HEK293 (cell line): ENCODE data around the gene SLC38A1.

Experiments
- CTCF ChIA-PET: fragments of 350-600 bp; formaldehyde crosslinking; extraction: SDS; loops from one replicate; lab custom pipeline; 2021; ENCODE audit warnings: antibody characterized with exemption; lab: Yijun Ruan, JAX
- POLR2A ChIA-PET: fragments of 300-600 bp; formaldehyde crosslinking; extraction: SDS; loops from one replicate; lab custom pipeline; 2020; ENCODE audit warnings: antibody characterized with exemption, inconsistent platforms; lab: Yijun Ruan, JAX
- H3K27ac ChIP-seq: fragments of 200-500 bp; sonication (Bioruptor generic); 2 replicates; pipeline ENCODE4 v1.5.1; 2014; ENCODE audit warnings: low read depth, low read length, control low read depth, inconsistent platforms; ENCODE audit errors: extremely low read depth
- H3K36me3 ChIP-seq, 2 experiments: fragments of 200-500 bp in 1 of 2; sonication (Bioruptor generic) in 1 of 2; 1 replicate in 1 of 2; 2 replicates in 1 of 2; pipeline ENCODE4 v1.5.1; 2014 to 2017; ENCODE audit warnings: inconsistent platforms in 2 of 2, low read length in 2 of 2; ENCODE audit not compliant: control insufficient read depth in 2 of 2, insufficient read depth in 1 of 2
- H3K4me1 ChIP-seq: fragments of 200-500 bp; sonication (Bioruptor generic); 2 replicates; pipeline ENCODE4 v1.5.1; 2014; ENCODE audit warnings: mild to moderate bottlenecking, low read length, inconsistent platforms; ENCODE audit not compliant: control insufficient read depth, insufficient read depth
- H3K4me3 ChIP-seq: 2 replicates; pipeline ENCODE4 v1.5.1; 2011; ENCODE audit warnings: low read depth, mild to moderate bottlenecking, control low read depth, low read length, moderate library complexity
- H3K9me3 ChIP-seq: fragments of 200-500 bp; sonication (Bioruptor generic); 2 replicates; pipeline ENCODE4 v1.5.1; 2014; ENCODE audit warnings: low read depth, low read length, inconsistent platforms; ENCODE audit not compliant: control insufficient read depth, insufficient read depth
- SP7 ChIP-seq: fragments of 450-650 bp; formaldehyde crosslinking; IDR thresholded peaks from 2 replicates; pipeline ENCODE4 v1.5.1; 2016; ENCODE audit warnings: missing biosample characterization, missing genetic modification characterization
- YY1 ChIP-seq: fragments of 450-650 bp; formaldehyde crosslinking; IDR thresholded peaks from 2 replicates; pipeline ENCODE4 v1.5.1; 2018; ENCODE audit warnings: missing biosample characterization, missing genetic modification characterization
- ZBTB44 ChIP-seq: fragments of 450-650 bp; IDR thresholded peaks from 2 replicates; pipeline ENCODE4 v1.5.1; 2018; ENCODE audit warnings: missing biosample characterization, mild to moderate bottlenecking, missing genetic modification characterization
- ZFHX2 ChIP-seq: fragments of 450-650 bp; formaldehyde crosslinking; conservative IDR thresholded peaks from 2 replicates; pipeline ENCODE4 v1.5.1; 2016; ENCODE audit warnings: missing biosample characterization, missing genetic modification characterization
- ZFP3 ChIP-seq: fragments of 450-650 bp; formaldehyde crosslinking; IDR thresholded peaks from 2 replicates; pipeline ENCODE4 v1.5.1; 2016; ENCODE audit warnings: low read depth, missing biosample characterization, missing genetic modification characterization
- ZFP69B ChIP-seq: fragments of 450-650 bp; formaldehyde crosslinking; IDR thresholded peaks from 2 replicates; pipeline ENCODE4 v1.5.1; 2016; ENCODE audit warnings: missing biosample characterization, missing genetic modification characterization
- ZNF10 ChIP-seq: fragments of 450-650 bp; formaldehyde crosslinking; IDR thresholded peaks from 2 replicates; pipeline ENCODE4 v1.5.1; 2017; ENCODE audit warnings: missing biosample characterization, missing genetic modification characterization
- ZNF121 ChIP-seq: fragments of 450-650 bp; formaldehyde crosslinking; IDR thresholded peaks from 2 replicates; pipeline ENCODE4 v1.5.1; 2016; ENCODE audit warnings: missing biosample characterization, missing genetic modification characterization
- ZNF366 ChIP-seq: fragments of 450-650 bp; formaldehyde crosslinking; conservative IDR thresholded peaks from 2 replicates; pipeline ENCODE4 v1.5.1; 2016; ENCODE audit warnings: missing biosample characterization, missing genetic modification characterization
- ZNF658 ChIP-seq: fragments of 450-650 bp; formaldehyde crosslinking; IDR thresholded peaks from 2 replicates; pipeline ENCODE4; 2016; ENCODE audit warnings: missing biosample characterization, missing genetic modification characterization
- ZNF76 ChIP-seq: fragments of 450-650 bp; formaldehyde crosslinking; IDR thresholded peaks from 2 replicates; pipeline ENCODE4; 2016; ENCODE audit warnings: low read depth, missing biosample characterization, missing genetic modification characterization, borderline replicate concordance
- ZSCAN4 ChIP-seq: fragments of 450-650 bp; formaldehyde crosslinking; IDR thresholded peaks from 2 replicates; pipeline ENCODE4 v1.5.1; 2017; ENCODE audit warnings: missing biosample characterization, missing genetic modification characterization
- ZXDB ChIP-seq: fragments of 450-650 bp; formaldehyde crosslinking; IDR thresholded peaks from 2 replicates; pipeline ENCODE4 v1.5.1; 2016; ENCODE audit warnings: missing biosample characterization, missing genetic modification characterization
- TF ChIP-seq, protein P1 (sequence below): fragments of 450-650 bp; formaldehyde crosslinking; IDR thresholded peaks from 2 replicates; pipeline ENCODE4 v1.5.1; 2017; ENCODE audit warnings: missing biosample characterization, missing genetic modification characterization
- TF ChIP-seq, protein P2 (sequence below): fragments of 450-650 bp; formaldehyde crosslinking; IDR thresholded peaks from 2 replicates; pipeline ENCODE4 v1.5.1; 2016; ENCODE audit warnings: missing biosample characterization, missing genetic modification characterization
- TF ChIP-seq, protein P3 (sequence below): fragments of 450-650 bp; formaldehyde crosslinking; IDR thresholded peaks from 2 replicates; pipeline ENCODE4; 2016; ENCODE audit warnings: missing biosample characterization, missing genetic modification characterization
- TF ChIP-seq, protein P4 (sequence below): fragments of 450-650 bp; formaldehyde crosslinking; IDR thresholded peaks from 2 replicates; pipeline ENCODE4 v1.5.1; 2016; ENCODE audit warnings: missing biosample characterization, missing genetic modification characterization

Gene SLC38A1

DNA sequence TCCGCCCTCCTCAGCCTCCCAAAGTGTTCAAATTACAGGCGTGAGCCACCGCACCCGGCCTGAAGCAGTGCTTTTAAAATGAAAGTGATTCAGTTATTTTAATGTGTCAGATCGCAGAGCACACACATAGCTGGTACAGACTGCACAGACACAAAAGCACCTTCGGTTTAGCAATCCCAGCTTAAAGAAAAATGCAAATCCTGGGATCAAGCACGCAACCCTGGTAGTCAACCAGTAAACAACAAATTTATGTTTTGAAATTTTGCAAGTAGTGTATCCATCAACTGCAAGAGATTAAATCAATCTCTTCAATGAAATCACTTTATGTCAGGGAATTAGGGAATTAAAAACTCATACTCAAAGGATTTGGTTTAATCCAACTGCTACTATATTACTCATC is 28.4 kb downstream of the SLC38A1 start:
- TF ChIP-seq, protein P1, sequence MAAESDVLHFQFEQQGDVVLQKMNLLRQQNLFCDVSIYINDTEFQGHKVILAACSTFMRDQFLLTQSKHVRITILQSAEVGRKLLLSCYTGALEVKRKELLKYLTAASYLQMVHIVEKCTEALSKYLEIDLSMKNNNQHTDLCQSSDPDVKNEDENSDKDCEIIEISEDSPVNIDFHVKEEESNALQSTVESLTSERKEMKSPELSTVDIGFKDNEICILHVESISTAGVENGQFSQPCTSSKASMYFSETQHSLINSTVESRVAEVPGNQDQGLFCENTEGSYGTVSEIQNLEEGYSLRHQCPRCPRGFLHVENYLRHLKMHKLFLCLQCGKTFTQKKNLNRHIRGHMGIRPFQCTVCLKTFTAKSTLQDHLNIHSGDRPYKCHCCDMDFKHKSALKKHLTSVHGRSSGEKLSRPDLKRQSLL (tag by site-specific recombination), result no peak
- TF ChIP-seq ZNF366 (tag by site-specific recombination) (no peak), YY1 (tag by site-specific recombination) (no peak)
- TF ChIP-seq, protein P2, sequence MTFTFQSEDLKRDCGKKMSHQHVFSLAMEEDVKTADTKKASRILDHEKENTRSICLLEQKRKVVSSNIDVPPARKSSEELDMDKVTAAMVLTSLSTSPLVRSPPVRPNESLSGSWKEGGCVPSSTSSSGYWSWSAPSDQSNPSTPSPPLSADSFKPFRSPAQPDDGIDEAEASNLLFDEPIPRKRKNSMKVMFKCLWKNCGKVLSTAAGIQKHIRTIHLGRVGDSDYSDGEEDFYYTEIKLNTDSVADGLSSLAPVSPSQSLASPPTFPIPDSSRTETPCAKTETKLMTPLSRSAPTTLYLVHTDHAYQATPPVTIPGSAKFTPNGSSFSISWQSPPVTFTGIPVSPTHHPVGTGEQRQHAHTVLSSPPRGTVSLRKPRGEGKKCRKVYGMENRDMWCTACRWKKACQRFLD (tag by site-specific recombination), result no peak
- CTCF ChIA-PET, result no interaction called here
- Histone ChIP-seq H3K9me3 (no peaks in the 10 kb centered on the region; the same call in 1 of the 2 replicates), H3K4me3 (no peak overlapping the region), H3K4me1 (no peaks in the 10 kb centered on the region; the same call in 1 of the 2 replicates), H3K36me3 (peaks cover 12 to 30% of the 10 kb centered on the region in 2 experiments), H3K27ac (no peak overlapping the region)
- POLR2A ChIA-PET, result no interaction called here

DNA sequence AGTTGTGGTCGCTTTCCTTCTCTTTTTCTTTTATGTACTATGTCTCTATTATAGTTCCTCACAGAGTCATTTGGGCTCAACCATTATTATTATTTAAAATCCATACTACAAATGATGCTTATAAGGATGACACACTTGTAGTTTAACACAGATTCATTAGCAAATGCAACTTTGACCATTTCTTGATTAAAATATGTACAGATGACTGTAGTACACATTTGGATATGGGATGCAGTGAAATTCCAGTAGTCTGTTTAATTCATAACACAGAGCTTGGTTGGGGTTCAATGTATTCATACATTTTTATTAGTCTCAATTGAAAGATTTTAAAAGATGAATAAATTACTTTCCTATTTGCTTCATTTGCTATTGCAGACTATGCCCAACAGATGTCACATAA is 30.0 kb downstream of the SLC38A1 start:
- ChIA-PET POLR2A (no interaction called here), CTCF (interaction anchor here (0.8 kb wide), 1 partner anchor 45 kb away, joined by 3 read pairs; no protein-coding TSS in a partner anchor)
- Histone ChIP-seq H3K27ac (no peak overlapping the region), H3K36me3 (peaks cover 12 to 30% of the 10 kb centered on the region in 2 experiments), H3K4me1 (no peaks in the 10 kb centered on the region; the same call in 1 of the 2 replicates), H3K4me3 (no peak overlapping the region), H3K9me3 (no peaks in the 10 kb centered on the region)
- TF ChIP-seq, protein P3, sequence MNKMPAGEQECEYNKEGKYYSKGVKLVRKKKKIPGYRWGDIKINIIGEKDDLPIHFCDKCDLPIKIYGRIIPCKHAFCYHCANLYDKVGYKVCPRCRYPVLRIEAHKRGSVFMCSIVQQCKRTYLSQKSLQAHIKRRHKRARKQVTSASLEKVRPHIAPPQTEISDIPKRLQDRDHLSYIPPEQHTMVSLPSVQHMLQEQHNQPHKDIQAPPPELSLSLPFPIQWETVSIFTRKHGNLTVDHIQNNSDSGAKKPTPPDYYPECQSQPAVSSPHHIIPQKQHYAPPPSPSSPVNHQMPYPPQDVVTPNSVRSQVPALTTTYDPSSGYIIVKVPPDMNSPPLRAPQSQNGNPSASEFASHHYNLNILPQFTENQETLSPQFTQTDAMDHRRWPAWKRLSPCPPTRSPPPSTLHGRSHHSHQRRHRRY (tag by site-specific recombination), result no peak
- TF ChIP-seq, protein P4, sequence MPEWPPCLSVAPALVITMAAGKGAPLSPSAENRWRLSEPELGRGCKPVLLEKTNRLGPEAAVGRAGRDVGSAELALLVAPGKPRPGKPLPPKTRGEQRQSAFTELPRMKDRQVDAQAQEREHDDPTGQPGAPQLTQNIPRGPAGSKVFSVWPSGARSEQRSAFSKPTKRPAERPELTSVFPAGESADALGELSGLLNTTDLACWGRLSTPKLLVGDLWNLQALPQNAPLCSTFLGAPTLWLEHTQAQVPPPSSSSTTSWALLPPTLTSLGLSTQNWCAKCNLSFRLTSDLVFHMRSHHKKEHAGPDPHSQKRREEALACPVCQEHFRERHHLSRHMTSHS, result no peak
- TF ChIP-seq ZXDB (tag by site-specific recombination) (no peak), ZNF658 (tag by site-specific recombination) (no peak), ZNF121 (tag by site-specific recombination) (no peak), ZFHX2 (no peak), ZBTB44 (no peak), SP7 (tag by site-specific recombination) (no peak), ZSCAN4 (tag by site-specific recombination) (no peak), ZNF76 (no peak), ZNF10 (tag by site-specific recombination) (no peak), ZFP3 (tag by site-specific recombination) (no peak), ZFP69B (tag by site-specific recombination) (no peak)
